ENCODE results near the gene TMEM119. TPM values are rescaled to one million over a fixed set of nuclear protein-coding genes. Genes with fewer than 3 reads are reported as not detected.
A peak's percentile ranks its signal among the peaks of the same experiment; 100 is the strongest.

TMEM119 gene
- polyA plus RNA-seq, 4 donors, result 0.67 to 12.3 (median 6.0) TPM

- Histone ChIP-seq H3K27ac (ENCODE audit: low read depth in 1 of 3, low read length in 2 of 3) (no peak overlapping the region), H3K4me3 (ENCODE audit: low read depth in 1 of 3, low read length in 3 of 3) (no peak overlapping the region), H3K4me1 (ENCODE audit: control insufficient read depth in 3 of 3, insufficient read depth in 2 of 3, low read depth in 1 of 3, low read length in 2 of 3) (no peaks in the 10 kb centered on the region), H3K9me3 (ENCODE audit: control insufficient read depth in 2 of 2, insufficient read depth in 1 of 2, low read depth in 1 of 2, low read length in 1 of 2) (no peaks in the 10 kb centered on the region), H3K27me3 (ENCODE audit: control insufficient read depth in 3 of 3, insufficient read depth in 3 of 3, low read length in 3 of 3) (no peaks in the 10 kb centered on the region), H3K36me3 (ENCODE audit: control insufficient read depth in 3 of 3, insufficient read depth in 2 of 3, low read depth in 1 of 3, low read length in 3 of 3) (peaks cover 0 to 9% (median 0%) of the 10 kb centered on the region in 3 donors)
- 4 to 37% (median 14%) methylated on average over 2 of the region's 2 CpGs for WGBS, 3 donors
- no peak for FAIRE-seq
- DNase-seq, result no peak
Measured at GRCh38 chr12:108573317-108573716, 24.6 kb downstream of the TMEM119 start.

DNA sequence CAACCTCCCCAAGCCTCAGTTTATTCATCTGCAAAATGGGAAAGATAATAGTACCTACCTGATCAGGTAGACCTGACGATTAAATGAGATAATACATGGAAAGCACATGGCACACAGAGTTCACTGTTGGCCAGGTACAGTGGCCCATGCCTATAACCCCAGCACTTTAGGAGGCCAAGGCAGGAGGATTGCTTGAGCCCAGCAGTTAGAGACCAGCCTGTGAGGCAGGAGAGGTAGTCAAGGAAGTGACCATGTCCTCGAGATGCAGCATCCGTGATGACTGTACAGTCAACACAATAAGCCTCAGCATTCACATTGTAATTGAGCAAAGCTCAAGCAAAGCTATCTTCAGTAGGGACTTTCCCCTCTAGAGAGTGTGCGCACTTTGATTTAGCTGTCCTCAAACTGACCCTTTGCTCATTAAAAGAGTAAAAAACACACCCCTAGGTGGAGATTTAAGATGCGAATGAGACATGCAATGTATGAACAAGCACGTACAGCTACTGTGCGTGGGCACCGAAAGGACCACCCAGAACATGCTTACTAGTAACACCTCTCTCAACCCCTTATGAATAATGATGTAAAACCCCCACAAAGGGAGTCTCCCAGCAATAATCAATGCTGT, 25.6 kb downstream of the TMEM119 start:
- Histone ChIP-seq H3K27me3 (ENCODE audit: control insufficient read depth in 3 of 3, insufficient read depth in 3 of 3, low read length in 3 of 3) (no peaks in the 10 kb centered on the region), H3K9me3 (ENCODE audit: control insufficient read depth in 2 of 2, insufficient read depth in 1 of 2, low read depth in 1 of 2, low read length in 1 of 2) (no peaks in the 10 kb centered on the region), H3K4me3 (ENCODE audit: low read depth in 1 of 3, low read length in 3 of 3) (no peak overlapping the region), H3K4me1 (ENCODE audit: control insufficient read depth in 3 of 3, insufficient read depth in 2 of 3, low read depth in 1 of 3, low read length in 2 of 3) (no peaks in the 10 kb centered on the region), H3K36me3 (ENCODE audit: control insufficient read depth in 3 of 3, insufficient read depth in 2 of 3, low read depth in 1 of 3, low read length in 3 of 3) (peaks cover 4 to 11% (median 8%) of the 10 kb centered on the region in 3 donors), H3K27ac (ENCODE audit: low read depth in 1 of 3, low read length in 2 of 3) (no peak overlapping the region)
- WGBS, 3 donors, result 55 to 59% (median 58%) methylated on average over 8 of the region's 8 CpGs
- FAIRE-seq (no peak), DNase-seq (no peak)

GRCh38 chr12:108571609-108572165, 26.2 kb downstream of the TMEM119 start:
- DNase-seq (no peak), FAIRE-seq (no peak)
- Histone ChIP-seq H3K9me3 (ENCODE audit: control insufficient read depth in 2 of 2, insufficient read depth in 1 of 2, low read depth in 1 of 2, low read length in 1 of 2) (no peaks in the 10 kb centered on the region), H3K27ac (ENCODE audit: low read depth in 1 of 3, low read length in 2 of 3) (no peak overlapping the region), H3K4me1 (ENCODE audit: control insufficient read depth in 3 of 3, insufficient read depth in 2 of 3, low read depth in 1 of 3, low read length in 2 of 3) (no peaks in the 10 kb centered on the region), H3K36me3 (ENCODE audit: control insufficient read depth in 3 of 3, insufficient read depth in 2 of 3, low read depth in 1 of 3, low read length in 3 of 3) (peaks cover 9 to 16% (median 13%) of the 10 kb centered on the region in 3 donors), H3K27me3 (ENCODE audit: control insufficient read depth in 3 of 3, insufficient read depth in 3 of 3, low read length in 3 of 3) (no peaks in the 10 kb centered on the region), H3K4me3 (ENCODE audit: low read depth in 1 of 3, low read length in 3 of 3) (no peak overlapping the region)
- WGBS, 3 donors, result 88 to 92% (median 88%) methylated on average over 8 of the region's 8 CpGs

DNA sequence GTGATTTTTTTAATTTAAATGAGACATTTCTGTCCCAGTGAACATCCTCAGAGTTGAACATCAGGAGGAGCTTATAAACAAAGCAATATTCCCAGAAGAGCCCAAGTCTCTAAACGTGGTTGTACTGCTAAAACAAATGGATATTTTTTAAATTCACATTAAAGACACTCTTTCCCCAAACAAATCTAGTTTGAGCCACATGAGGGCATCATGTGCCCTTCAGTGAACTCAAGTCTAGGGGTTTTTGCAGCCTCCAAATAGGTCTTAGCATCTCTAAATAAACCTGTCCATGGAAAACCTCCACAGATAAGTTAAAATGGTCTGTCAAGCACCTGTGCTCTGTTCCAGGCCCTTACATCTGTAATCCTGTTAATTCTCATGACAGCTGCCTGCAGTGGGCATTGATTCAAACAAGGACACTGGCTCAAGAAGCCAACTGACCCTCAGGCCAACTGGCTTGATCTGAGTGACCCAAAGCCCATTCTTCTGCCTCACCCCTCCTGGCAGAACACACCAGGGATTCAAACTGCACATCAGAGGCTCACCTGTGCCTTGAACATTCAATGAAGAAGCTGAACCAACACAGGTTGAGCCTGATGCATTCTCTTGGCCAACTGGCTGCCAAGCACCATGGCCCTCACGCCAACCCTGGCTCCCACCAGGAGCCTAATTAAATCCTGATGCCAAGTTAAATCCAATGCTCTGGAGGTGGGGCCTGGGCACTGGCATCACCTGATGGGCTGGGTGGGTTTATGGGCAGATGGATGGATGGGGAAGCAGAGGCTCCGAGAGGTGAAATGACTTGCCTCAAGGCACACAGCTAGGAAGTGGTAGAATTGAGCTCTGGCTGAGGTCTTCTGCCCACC, 26.9 kb downstream of the TMEM119 start:
- Histone ChIP-seq H3K27me3 (ENCODE audit: control insufficient read depth in 3 of 3, insufficient read depth in 3 of 3, low read length in 3 of 3) (no peaks in the 10 kb centered on the region), H3K36me3 (ENCODE audit: control insufficient read depth in 3 of 3, insufficient read depth in 2 of 3, low read depth in 1 of 3, low read length in 3 of 3) (peaks cover 9 to 23% (median 13%) of the 10 kb centered on the region in 3 donors), H3K4me3 (ENCODE audit: low read depth in 1 of 3, low read length in 3 of 3) (no peak overlapping the region), H3K9me3 (ENCODE audit: control insufficient read depth in 2 of 2, insufficient read depth in 1 of 2, low read depth in 1 of 2, low read length in 1 of 2) (no peaks in the 10 kb centered on the region), H3K4me1 (ENCODE audit: control insufficient read depth in 3 of 3, insufficient read depth in 2 of 3, low read depth in 1 of 3, low read length in 2 of 3) (peaks cover 0 to under 1% (median 0%) of the 10 kb centered on the region in 3 donors), H3K27ac (ENCODE audit: low read depth in 1 of 3, low read length in 2 of 3) (peak overlapping the region in 1 of 3 donors; percentile 2)
- DNase-seq, result no peak
- WGBS, 3 donors, result 61 to 65% (median 64%) methylated on average over 3 of the region's 3 CpGs
- no peak for FAIRE-seq

GRCh38 chr12:108568338-108569154, 29.3 kb downstream of the TMEM119 start:
- H3K4me3 ChIP-seq (ENCODE audit: low read depth in 1 of 3, low read length in 3 of 3), result no peak overlapping the region
- peaks cover 0 to 5% (median 3%) of the 10 kb centered on the region in 3 donors for H3K4me1 ChIP-seq (ENCODE audit: control insufficient read depth in 3 of 3, insufficient read depth in 2 of 3, low read depth in 1 of 3, low read length in 2 of 3)
- H3K9me3 ChIP-seq (ENCODE audit: control insufficient read depth in 2 of 2, insufficient read depth in 1 of 2, low read depth in 1 of 2, low read length in 1 of 2), result no peaks in the 10 kb centered on the region
- H3K27ac ChIP-seq (ENCODE audit: low read depth in 1 of 3, low read length in 2 of 3), result peak overlapping the region; percentile 20 to 91 (median 41)
- FAIRE-seq (no peak), DNase-seq (peak in 1 of 2 donors; percentile 28)
- 59 to 82% (median 60%) methylated on average over 10 of the region's 10 CpGs for WGBS, 3 donors
- no peaks in the 10 kb centered on the region for H3K27me3 ChIP-seq (ENCODE audit: control insufficient read depth in 3 of 3, insufficient read depth in 3 of 3, low read length in 3 of 3)
- peaks cover 12 to 32% (median 20%) of the 10 kb centered on the region in 3 donors for H3K36me3 ChIP-seq (ENCODE audit: control insufficient read depth in 3 of 3, insufficient read depth in 2 of 3, low read depth in 1 of 3, low read length in 3 of 3)

DNA sequence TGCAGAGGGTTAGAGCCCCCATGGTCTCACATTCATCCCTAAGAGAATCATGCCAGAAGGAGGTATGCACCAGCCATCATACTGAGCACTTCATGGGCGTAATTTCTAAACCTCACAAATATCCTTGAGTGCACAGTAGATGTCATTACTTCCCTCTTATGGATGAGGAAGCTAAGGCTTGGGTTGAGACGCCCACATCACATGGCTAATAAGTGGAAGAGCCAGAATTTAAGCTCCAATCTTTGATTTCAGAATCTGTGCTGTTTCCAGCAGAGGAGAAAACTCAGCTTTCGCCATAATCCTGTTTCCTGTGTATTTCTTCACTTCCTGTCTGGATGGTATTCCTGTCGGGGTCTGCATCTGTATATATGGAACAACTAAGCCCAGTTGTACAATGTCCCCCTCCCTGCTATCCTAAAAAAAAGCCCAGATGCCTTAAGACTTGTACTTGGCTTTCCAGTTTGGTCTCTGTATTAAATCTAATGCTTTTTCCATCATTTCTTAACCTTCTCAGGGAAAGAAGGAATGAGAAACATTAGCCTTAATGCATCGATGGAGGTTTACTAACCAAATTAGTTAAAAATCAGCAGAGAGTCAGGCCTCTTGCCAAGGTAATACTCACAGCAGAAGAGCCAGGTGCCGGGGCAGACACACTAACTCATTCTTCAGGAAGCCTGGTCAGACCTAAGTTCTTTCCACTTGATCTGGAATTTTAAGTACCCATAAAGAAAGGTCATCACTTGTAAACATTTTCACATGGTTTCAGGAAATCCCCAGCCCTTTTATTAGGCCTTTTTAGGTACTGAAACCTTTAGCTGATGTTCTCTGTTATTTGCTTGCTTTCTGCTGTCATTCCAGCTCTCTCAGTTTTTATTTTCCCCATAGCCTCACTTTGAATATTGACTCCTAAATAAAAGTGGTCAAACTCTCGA, 30.2 kb downstream of the TMEM119 start:
- Histone ChIP-seq H3K4me3 (ENCODE audit: low read depth in 1 of 3, low read length in 3 of 3) (no peak overlapping the region), H3K36me3 (ENCODE audit: control insufficient read depth in 3 of 3, insufficient read depth in 2 of 3, low read depth in 1 of 3, low read length in 3 of 3) (peaks cover 12 to 32% (median 20%) of the 10 kb centered on the region in 3 donors), H3K27ac (ENCODE audit: low read depth in 1 of 3, low read length in 2 of 3) (peak overlapping the region in 2 of 3 donors; percentile 41 to 91), H3K9me3 (ENCODE audit: control insufficient read depth in 2 of 2, insufficient read depth in 1 of 2, low read depth in 1 of 2, low read length in 1 of 2) (no peaks in the 10 kb centered on the region), H3K4me1 (ENCODE audit: control insufficient read depth in 3 of 3, insufficient read depth in 2 of 3, low read depth in 1 of 3, low read length in 2 of 3) (peaks cover 0 to 5% (median 3%) of the 10 kb centered on the region in 3 donors), H3K27me3 (ENCODE audit: control insufficient read depth in 3 of 3, insufficient read depth in 3 of 3, low read length in 3 of 3) (no peaks in the 10 kb centered on the region)
- FAIRE-seq (no peak), DNase-seq (no peak)
- WGBS, 3 donors, result 68 to 82% (median 74%) methylated on average over 7 of the region's 7 CpGs

DNA sequence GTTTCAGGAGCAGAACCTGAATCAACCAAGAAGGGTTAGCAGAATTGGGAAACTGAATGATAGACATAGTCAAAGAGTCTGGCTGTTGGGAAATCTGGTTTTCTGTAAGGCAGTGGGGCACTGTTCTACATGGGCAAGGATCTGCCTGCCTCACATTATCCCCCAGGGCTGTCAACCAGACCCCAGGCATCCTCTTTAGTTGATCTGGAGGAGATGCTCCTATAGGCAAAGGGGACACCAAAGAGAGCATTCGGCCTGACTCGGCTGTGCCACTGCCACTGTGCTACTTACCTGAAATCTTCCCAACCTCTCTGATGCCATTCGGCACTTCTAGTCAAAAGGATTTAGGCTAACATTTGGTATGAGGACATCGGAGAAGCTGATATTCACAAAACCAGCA, 31.4 kb downstream of the TMEM119 start:
- no peaks in the 10 kb centered on the region for H3K27me3 ChIP-seq (ENCODE audit: control insufficient read depth in 3 of 3, insufficient read depth in 3 of 3, low read length in 3 of 3)
- WGBS, 3 donors, result 90 to 97% (median 93%) methylated on average over 4 of the region's 4 CpGs
- peaks cover 0 to 9% (median 3%) of the 10 kb centered on the region in 3 donors for H3K4me1 ChIP-seq (ENCODE audit: control insufficient read depth in 3 of 3, insufficient read depth in 2 of 3, low read depth in 1 of 3, low read length in 2 of 3)
- H3K27ac ChIP-seq (ENCODE audit: low read depth in 1 of 3, low read length in 2 of 3), result peak overlapping the region in 1 of 3 donors; percentile 74
- H3K4me3 ChIP-seq (ENCODE audit: low read depth in 1 of 3, low read length in 3 of 3), result no peak overlapping the region
- H3K9me3 ChIP-seq (ENCODE audit: control insufficient read depth in 2 of 2, insufficient read depth in 1 of 2, low read depth in 1 of 2, low read length in 1 of 2), result no peaks in the 10 kb centered on the region
- FAIRE-seq (no peak), DNase-seq (no peak)
- peaks cover 12 to 32% (median 20%) of the 10 kb centered on the region in 3 donors for H3K36me3 ChIP-seq (ENCODE audit: control insufficient read depth in 3 of 3, insufficient read depth in 2 of 3, low read depth in 1 of 3, low read length in 3 of 3)

Measured in small intestine (tissue), 7 donors.